HCT116 (cell line): ENCODE measurements around the gene TAF4. TPM values are rescaled to one million over a fixed set of nuclear protein-coding genes. Genes with fewer than 3 reads are reported as not detected.

Experiments
- ATAC-seq: fragments of 200-7000 bp; cut with Tn5 transposase; 2 replicates; pipeline ENCODE4 v1.9.1; 2020; ENCODE audit warnings: mild to moderate bottlenecking, moderate library complexity
- BruUV-seq: library from RNA; stranded (reverse); fragments of 400-500 nt; replicated peaks from 2 replicates; lab custom pipeline; 2021; lab: Mats Ljungman, UMichigan
- CTCF ChIA-PET: fragments of 300-600 bp; sonication (Branson Sonifier 250); formaldehyde crosslinking; loops from one replicate; lab custom pipeline; 2021; ENCODE audit warnings: antibody characterized with exemption; lab: Charles Lee
- POLR2A ChIA-PET: fragments of 300-600, 350-600 bp; sonication (Branson Sonifier 250); formaldehyde crosslinking; loops from one replicate; lab custom pipeline; 2021; ENCODE audit warnings: antibody characterized with exemption; lab: Charles Lee
- RAD21 ChIA-PET, 2 experiments: fragments of 300-600 bp; sonication (Branson Sonifier 250); formaldehyde crosslinking; loops; one replicate each; lab custom pipeline; 2023; ENCODE audit warnings: low total read pairs in 2 of 2; ENCODE audit not compliant: uncharacterized antibody in 2 of 2, unreplicated experiment in 2 of 2, low non-redundant PET in 1 of 2; lab: Charles Lee
- DNase-seq: peaks from one replicate; pipeline ENCODE4 v3.0.0-alpha.2; 2010; ENCODE audit warnings: low read depth, low spot score
- H2AFZ ChIP-seq: fragments of 200-600 bp; shearing (Covaris generic), sonication (generic); 2 replicates; pipeline ENCODE4 v1.6.1; 2017; ENCODE audit warnings: low read depth, mixed run types, mixed read lengths, antibody characterized with exemption, low read length; ENCODE audit not compliant: poor library complexity, severe bottlenecking
- H3K27ac ChIP-seq: 2 replicates; pipeline ENCODE4 v1.5.1; 2012; ENCODE audit warnings: low read depth, low read length
- H3K27me3 ChIP-seq: fragments of 200-600 bp; sonication (generic); 2 replicates; pipeline ENCODE4 v1.6.1; 2016; ENCODE audit warnings: mixed run types, low read length, mixed read lengths; ENCODE audit not compliant: insufficient read depth
- H3K36me3 ChIP-seq, 2 experiments: fragments of 200-500 bp in 1 of 2; fragments of 200-600 bp in 1 of 2; sonication (Bioruptor generic) in 1 of 2; sonication (generic) in 1 of 2; 2 replicates each; pipeline versions ENCODE4 v1.5.1 to v1.6.1; 2014 to 2016; ENCODE audit warnings: low read length in 2 of 2, inconsistent platforms in 1 of 2, mixed read lengths in 1 of 2, mixed run types in 1 of 2; ENCODE audit not compliant: insufficient read depth in 2 of 2, control insufficient read depth in 1 of 2
- H3K4me1 ChIP-seq, 2 experiments: fragments of 200-600 bp in 1 of 2; sonication (generic) in 1 of 2; 2 replicates each; pipeline versions ENCODE4 v1.5.1 to v1.6.1; 2012 to 2017; ENCODE audit warnings: low read length in 2 of 2, inconsistent platforms in 1 of 2, mild to moderate bottlenecking in 1 of 2, mixed read lengths in 1 of 2, mixed run types in 1 of 2, moderate library complexity in 1 of 2; ENCODE audit not compliant: insufficient read depth in 2 of 2, control insufficient read depth in 1 of 2
- H3K4me2 ChIP-seq: fragments of 200-600 bp; sonication (generic); 2 replicates; pipeline ENCODE4 v1.6.1; 2017; ENCODE audit warnings: mixed run types, low read length, mixed read lengths
- H3K4me3 ChIP-seq, 2 experiments: fragments of 200-600 bp in 1 of 2; sonication (generic) in 1 of 2; replicated peaks in 1 of 2; 2 replicates each; pipeline ENCODE4 v1.5.1; 2011 to 2016; ENCODE audit warnings: low read length in 2 of 2, control low read depth in 1 of 2, low read depth in 1 of 2, mild to moderate bottlenecking in 1 of 2, mixed read lengths in 1 of 2, mixed run types in 1 of 2
- H3K79me2 ChIP-seq: fragments of 200-600 bp; sonication (generic); 2 replicates; pipeline ENCODE4 v1.6.1; 2017; ENCODE audit warnings: mild to moderate bottlenecking, mixed run types, low read length, moderate library complexity, mixed read lengths; ENCODE audit not compliant: insufficient read depth
- H3K9ac ChIP-seq: fragments of 200-600 bp; sonication (generic); 2 replicates; pipeline ENCODE4 v1.6.1; 2016; ENCODE audit warnings: low read length, mixed read lengths
- H3K9me2 ChIP-seq: fragments of 200-600 bp; sonication (generic), shearing (Covaris generic); 2 replicates; pipeline ENCODE4 v1.6.1; 2017; ENCODE audit warnings: mixed run types, mild to moderate bottlenecking, moderate library complexity; ENCODE audit not compliant: insufficient read depth
- H3K9me3 ChIP-seq, 2 experiments: fragments of 200-500 bp in 1 of 2; fragments of 200-600 bp in 1 of 2; sonication (Bioruptor generic) in 1 of 2; sonication (generic) in 1 of 2; 2 replicates each; pipeline ENCODE4 v1.6.1; 2014 to 2017; ENCODE audit warnings: low read length in 2 of 2, mixed read lengths in 2 of 2, inconsistent platforms in 1 of 2, low read depth in 1 of 2, mild to moderate bottlenecking in 1 of 2, mixed run types in 1 of 2, moderate library complexity in 1 of 2; ENCODE audit not compliant: control insufficient read depth in 1 of 2, insufficient read depth in 1 of 2
- H4K20me1 ChIP-seq: fragments of 200-600 bp; sonication (generic), shearing (Covaris generic); 2 replicates; pipeline ENCODE4 v1.6.1; 2017; ENCODE audit warnings: mixed run types, mild to moderate bottlenecking, moderate library complexity; ENCODE audit not compliant: insufficient read depth
- RAD21 ChIP-seq: IDR thresholded peaks from 2 replicates; pipeline ENCODE4 v1.6.1; 2012; ENCODE audit warnings: low read depth, mild to moderate bottlenecking
- YY1 ChIP-seq: IDR thresholded peaks from 2 replicates; pipeline ENCODE4 v1.6.1; 2011; ENCODE audit warnings: low read length, low read depth, moderate library complexity, mild to moderate bottlenecking; ENCODE audit not compliant: insufficient replicate concordance; ENCODE audit errors: extremely low read depth
- intact Hi-C: fragments of 100-400 bp; cut with micrococcal nuclease; formaldehyde crosslinking; loops from 2 replicates; pipeline ENCODE4 v1.10.0; 2022
- total RNA-seq: library from RNA; stranded (reverse); gene quantifications from one replicate; pipeline ENCODE4 v1.2.1, GENCODE V29; 2021; ENCODE audit not compliant: unreplicated experiment
- TF ChIP-seq, protein P1 (sequence below), 3 experiments: fragments of 200-600 bp in 1 of 3; sonication (generic) in 1 of 3; IDR thresholded peaks in 2 of 3; conservative IDR thresholded peaks in 1 of 3; 2 replicates each; pipeline ENCODE4 v1.5.1; 2012 to 2017; ENCODE audit warnings: low read depth in 2 of 3, low read length in 2 of 3, antibody characterized with exemption in 1 of 3, borderline replicate concordance in 1 of 3, control low read depth in 1 of 3, mild to moderate bottlenecking in 1 of 3, mixed read lengths in 1 of 3, mixed run types in 1 of 3, moderate library complexity in 1 of 3; ENCODE audit not compliant: insufficient read depth in 1 of 3

TAF4 gene
- total RNA-seq, 1 experiment from 2014 or later: 26.8 TPM

DNA sequence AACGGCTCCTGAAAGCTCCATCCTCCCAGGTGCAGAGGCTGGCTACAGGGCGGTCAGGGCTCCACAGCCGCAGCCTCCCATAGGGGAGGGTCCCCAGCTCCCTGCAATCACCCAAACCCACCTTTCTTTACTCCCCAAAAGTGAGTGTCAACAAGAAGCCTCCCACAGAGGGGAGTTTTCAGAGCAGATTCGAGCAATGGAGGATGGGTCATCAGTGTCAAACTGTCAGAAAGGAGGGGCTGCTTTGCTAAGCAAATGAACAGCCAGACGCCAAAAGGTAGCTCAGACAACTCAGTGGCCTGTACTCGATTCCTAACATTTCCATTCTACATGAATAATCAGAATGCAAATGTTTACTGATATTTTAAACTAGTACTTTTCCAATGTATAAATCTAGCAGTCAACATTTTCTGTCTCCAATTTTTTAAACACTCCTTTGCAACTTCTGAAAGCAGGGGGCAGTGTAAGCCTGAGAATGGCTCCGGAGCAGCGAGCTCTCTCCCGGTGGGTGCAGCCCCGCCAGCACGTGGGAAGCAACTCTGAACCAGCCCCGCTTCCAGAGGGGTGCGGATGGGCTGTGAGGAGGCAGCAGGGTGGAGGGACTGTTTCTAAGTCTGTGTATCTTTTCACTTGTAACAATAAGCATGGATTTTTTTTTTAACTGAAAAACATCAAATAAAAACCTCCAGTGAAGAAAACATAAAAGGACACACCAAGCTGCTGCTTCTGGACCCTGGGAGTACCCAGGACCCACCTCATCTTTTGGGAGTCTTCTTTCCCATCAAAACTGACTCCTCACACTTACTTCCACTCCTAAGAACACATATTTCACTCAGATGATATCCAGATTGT is 54.9 kb downstream of the TAF4 start:
- DNase-seq: peak; percentile 10
- no peak overlapping the region for H3K4me3 ChIP-seq
- H3K9ac ChIP-seq: no peak overlapping the region
- H3K27me3 ChIP-seq: no peaks in the 10 kb centered on the region
- ChIA-PET RAD21 (no interaction called here), CTCF (interaction anchor here (0.6 to 1.8 kb wide), 13 partner anchors 10 to 606 kb away, joined by 3 to 24 read pairs (median 3); partner anchors contain the start of gene PSMA7), POLR2A (interaction anchor here (0.6 to 1.2 kb wide), 2 partner anchors 111 to 125 kb away, joined by 3 to 5 read pairs; partner anchors contain the start of gene LSM14B)
- H2AFZ ChIP-seq: no peak overlapping the region
- H3K36me3 ChIP-seq: peaks cover 26 to 28% of the 10 kb centered on the region in 2 experiments; a peak in 3 of 4 replicates
- intact Hi-C loops: loop anchor here (1.0 to 5.0 kb wide), 3 partner anchors 127 to 372 kb away; no protein-coding TSS in a partner anchor
- peak; percentile 82 for ATAC-seq
- H3K4me1 ChIP-seq: no peaks in the 10 kb centered on the region
- no peak overlapping the region for H3K4me2 ChIP-seq
- H3K79me2 ChIP-seq: peaks cover 15% of the 10 kb centered on the region
- no peaks in the 10 kb centered on the region for H3K9me2 ChIP-seq
- H4K20me1 ChIP-seq: no peaks in the 10 kb centered on the region
- H3K27ac ChIP-seq: no peak overlapping the region
- BruUV-seq: no TSS peak
- H3K9me3 ChIP-seq: no peaks in the 10 kb centered on the region
- no peak for TF ChIP-seq YY1
- TF ChIP-seq, protein P1, sequence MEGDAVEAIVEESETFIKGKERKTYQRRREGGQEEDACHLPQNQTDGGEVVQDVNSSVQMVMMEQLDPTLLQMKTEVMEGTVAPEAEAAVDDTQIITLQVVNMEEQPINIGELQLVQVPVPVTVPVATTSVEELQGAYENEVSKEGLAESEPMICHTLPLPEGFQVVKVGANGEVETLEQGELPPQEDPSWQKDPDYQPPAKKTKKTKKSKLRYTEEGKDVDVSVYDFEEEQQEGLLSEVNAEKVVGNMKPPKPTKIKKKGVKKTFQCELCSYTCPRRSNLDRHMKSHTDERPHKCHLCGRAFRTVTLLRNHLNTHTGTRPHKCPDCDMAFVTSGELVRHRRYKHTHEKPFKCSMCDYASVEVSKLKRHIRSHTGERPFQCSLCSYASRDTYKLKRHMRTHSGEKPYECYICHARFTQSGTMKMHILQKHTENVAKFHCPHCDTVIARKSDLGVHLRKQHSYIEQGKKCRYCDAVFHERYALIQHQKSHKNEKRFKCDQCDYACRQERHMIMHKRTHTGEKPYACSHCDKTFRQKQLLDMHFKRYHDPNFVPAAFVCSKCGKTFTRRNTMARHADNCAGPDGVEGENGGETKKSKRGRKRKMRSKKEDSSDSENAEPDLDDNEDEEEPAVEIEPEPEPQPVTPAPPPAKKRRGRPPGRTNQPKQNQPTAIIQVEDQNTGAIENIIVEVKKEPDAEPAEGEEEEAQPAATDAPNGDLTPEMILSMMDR (IDR thresholded peaks at IDR 0.05 in 2 of 3, conservative IDR thresholded peaks at IDR 0.05 in 1 of 3; ENCODE audit: borderline replicate concordance in 1 of 3, insufficient read depth in 1 of 3, low read depth in 2 of 3, low read length in 2 of 3): peak; percentile 57 to 81 (median 74); a peak in 5 of 6 replicates
- TF ChIP-seq RAD21: peak; percentile 88
